Glutamatergic neuron (in vitro differentiated cells): ENCODE results near the gene SALL2. TPM values are rescaled to one million over a fixed set of nuclear protein-coding genes. Genes with fewer than 3 reads are reported as not detected.

Experiments
- DNase-seq: peaks from one replicate; pipeline ENCODE4 v3.0.0; 2022
- H3K27ac Mint-ChIP-seq: one replicate; pipeline ENCODE4 v1.8.0; 2020; ENCODE audit warnings: mild to moderate bottlenecking, mixed read lengths, inconsistent platforms; ENCODE audit not compliant: unreplicated experiment
- H3K27me3 Mint-ChIP-seq: one replicate; pipeline ENCODE4 v1.8.0; 2020; ENCODE audit warnings: mild to moderate bottlenecking, moderate library complexity, mixed read lengths, inconsistent platforms; ENCODE audit not compliant: unreplicated experiment
- H3K36me3 Mint-ChIP-seq: one replicate; pipeline ENCODE4 v1.8.0; 2020; ENCODE audit warnings: mild to moderate bottlenecking, mixed read lengths, inconsistent platforms; ENCODE audit not compliant: unreplicated experiment
- H3K4me1 Mint-ChIP-seq: one replicate; pipeline ENCODE4 v1.8.0; 2020; ENCODE audit warnings: mild to moderate bottlenecking, low read depth, mixed read lengths, inconsistent platforms; ENCODE audit not compliant: unreplicated experiment
- H3K4me3 Mint-ChIP-seq: one replicate; pipeline ENCODE4 v1.8.0; 2020; ENCODE audit warnings: mild to moderate bottlenecking, mixed read lengths, inconsistent platforms; ENCODE audit not compliant: unreplicated experiment
- H3K9me3 Mint-ChIP-seq: one replicate; pipeline ENCODE4 v1.8.0; 2020; ENCODE audit warnings: mild to moderate bottlenecking, moderate library complexity, mixed read lengths, inconsistent platforms; ENCODE audit not compliant: unreplicated experiment
- total RNA-seq: library from RNA; stranded (reverse); fragmentation: NEBNext Ultra II Directional; extraction: Animal tissue kit (Norgen Biotek cat#: 25700); gene quantifications from one replicate; pipeline ENCODE4 v1.2.1, GENCODE V29; 2021; ENCODE audit not compliant: unreplicated experiment
- TF ChIP-seq, protein P1 (sequence below): fragments of 200-600 bp; sonication (generic); IDR thresholded peaks from one replicate; pipeline ENCODE4 v1.5.0; 2021; ENCODE audit not compliant: partially characterized antibody, unreplicated experiment

SALL2 gene
- total RNA-seq, 1 donor from 2014 or later, result 62.9 TPM

DNA sequence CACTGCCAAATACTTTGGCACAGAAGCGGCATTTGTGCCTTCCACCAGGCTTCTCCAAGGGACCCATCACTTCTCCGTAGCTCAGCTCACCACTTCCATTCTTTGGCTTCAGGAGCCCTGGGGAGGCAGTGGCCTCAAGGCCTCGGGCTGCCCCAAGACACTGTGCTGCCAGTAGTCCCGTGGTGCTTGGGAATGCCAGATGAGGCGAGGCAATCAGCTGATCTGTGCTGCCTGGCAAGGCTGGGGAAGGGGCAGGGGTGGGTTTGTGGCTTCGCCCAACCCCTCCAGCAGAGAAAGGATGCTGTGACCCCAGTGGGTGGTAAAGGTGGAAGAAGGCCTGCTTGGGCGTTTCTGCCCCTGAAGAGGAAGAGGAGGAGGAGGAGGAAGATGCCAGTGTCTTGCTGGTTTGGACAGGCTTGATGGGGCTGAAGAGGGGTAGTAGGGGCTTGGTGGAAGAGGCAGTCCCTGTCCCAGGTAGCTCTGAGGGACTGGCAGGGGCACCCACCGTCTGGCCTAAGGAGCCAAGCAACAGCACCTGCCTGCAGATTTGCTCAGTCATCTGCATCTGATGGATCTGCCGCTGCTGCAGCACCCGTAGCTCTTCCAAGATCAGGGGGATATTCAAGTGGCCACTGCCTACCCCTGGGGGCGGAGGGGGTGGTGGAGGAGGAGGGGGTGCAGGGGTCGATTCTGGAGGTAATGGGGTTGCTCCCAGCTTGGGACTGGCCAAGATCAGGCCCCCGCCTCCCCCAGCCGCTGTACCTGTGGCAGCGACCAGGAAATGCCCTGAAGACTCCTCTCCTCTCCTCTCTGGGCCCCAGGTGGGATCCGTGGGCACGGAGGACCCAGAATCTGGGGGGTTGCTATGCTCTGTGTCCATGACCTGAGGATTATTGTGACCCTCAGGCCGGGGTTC is 1.3 kb downstream of the SALL2 start:
- H3K4me1 Mint-ChIP-seq, result peaks cover 8% of the 10 kb centered on the region

DNA sequence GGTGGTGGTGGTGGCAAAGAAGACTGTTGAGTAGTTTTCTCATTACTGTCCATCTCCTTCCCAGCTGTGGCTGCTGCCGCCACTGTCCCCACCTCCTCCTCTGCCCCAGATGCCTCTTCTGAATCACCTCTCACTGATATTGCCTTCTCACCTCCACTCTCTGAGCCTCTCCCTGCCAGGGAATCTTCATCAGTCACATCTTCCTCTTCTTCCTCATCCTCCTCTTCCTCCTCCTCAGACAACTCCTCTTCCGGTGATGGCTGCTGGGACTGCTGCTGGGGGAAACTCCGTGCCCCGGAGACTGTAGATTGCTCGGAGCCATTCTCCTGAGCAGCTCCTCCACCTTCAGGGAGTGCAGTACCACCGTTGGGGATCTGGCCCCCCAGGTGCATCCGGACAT is 2.9 kb downstream of the SALL2 start:
- H3K36me3 Mint-ChIP-seq, result peaks cover 22% of the 10 kb centered on the region
- peaks cover 8% of the 10 kb centered on the region for H3K4me1 Mint-ChIP-seq
- no peak overlapping the region for H3K27ac Mint-ChIP-seq
- H3K9me3 Mint-ChIP-seq, result peaks cover 13% of the 10 kb centered on the region
- peaks cover 15% of the 10 kb centered on the region for H3K27me3 Mint-ChIP-seq
- TF ChIP-seq, protein P1, sequence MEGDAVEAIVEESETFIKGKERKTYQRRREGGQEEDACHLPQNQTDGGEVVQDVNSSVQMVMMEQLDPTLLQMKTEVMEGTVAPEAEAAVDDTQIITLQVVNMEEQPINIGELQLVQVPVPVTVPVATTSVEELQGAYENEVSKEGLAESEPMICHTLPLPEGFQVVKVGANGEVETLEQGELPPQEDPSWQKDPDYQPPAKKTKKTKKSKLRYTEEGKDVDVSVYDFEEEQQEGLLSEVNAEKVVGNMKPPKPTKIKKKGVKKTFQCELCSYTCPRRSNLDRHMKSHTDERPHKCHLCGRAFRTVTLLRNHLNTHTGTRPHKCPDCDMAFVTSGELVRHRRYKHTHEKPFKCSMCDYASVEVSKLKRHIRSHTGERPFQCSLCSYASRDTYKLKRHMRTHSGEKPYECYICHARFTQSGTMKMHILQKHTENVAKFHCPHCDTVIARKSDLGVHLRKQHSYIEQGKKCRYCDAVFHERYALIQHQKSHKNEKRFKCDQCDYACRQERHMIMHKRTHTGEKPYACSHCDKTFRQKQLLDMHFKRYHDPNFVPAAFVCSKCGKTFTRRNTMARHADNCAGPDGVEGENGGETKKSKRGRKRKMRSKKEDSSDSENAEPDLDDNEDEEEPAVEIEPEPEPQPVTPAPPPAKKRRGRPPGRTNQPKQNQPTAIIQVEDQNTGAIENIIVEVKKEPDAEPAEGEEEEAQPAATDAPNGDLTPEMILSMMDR, result no peak
- H3K4me3 Mint-ChIP-seq, result no peak overlapping the region
- DNase-seq, result no peak

More for the DNA sequence above, 1.3 kb downstream of the SALL2 start:
- H3K4me3 Mint-ChIP-seq, result peak overlapping the region; percentile 93
- peaks cover 9% of the 10 kb centered on the region for H3K9me3 Mint-ChIP-seq
- DNase-seq, result no peak
- H3K27me3 Mint-ChIP-seq, result peaks cover 20% of the 10 kb centered on the region
- peaks cover 17% of the 10 kb centered on the region for H3K36me3 Mint-ChIP-seq
- TF ChIP-seq, protein P1, result no peak
- peak overlapping the region; percentile 97 for H3K27ac Mint-ChIP-seq

DNA sequence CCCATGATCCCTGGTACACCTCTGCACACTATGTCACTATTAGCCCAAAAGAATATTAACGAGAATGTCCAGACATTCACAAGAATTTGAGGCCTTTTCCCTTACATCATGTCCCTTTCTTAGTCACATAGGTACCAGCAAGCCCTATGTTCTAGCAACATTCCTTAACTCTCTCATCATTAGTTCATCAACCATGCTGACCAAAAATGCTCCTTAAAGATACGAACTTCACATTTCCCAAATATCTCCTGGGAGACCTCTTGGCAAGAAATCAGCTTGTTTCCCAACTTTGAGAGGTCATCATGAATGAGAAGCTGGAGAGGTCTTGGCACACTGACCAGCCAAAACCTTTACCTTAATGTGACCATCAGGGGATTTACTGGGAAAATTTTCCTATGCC is 4.6 kb downstream of the SALL2 start:
- no peak for DNase-seq
- H3K4me3 Mint-ChIP-seq, result no peak overlapping the region
- TF ChIP-seq, protein P1, result no peak
- H3K4me1 Mint-ChIP-seq, result peaks cover 2% of the 10 kb centered on the region
- peaks cover 22% of the 10 kb centered on the region for H3K36me3 Mint-ChIP-seq
- peaks cover 15% of the 10 kb centered on the region for H3K27me3 Mint-ChIP-seq
- no peak overlapping the region for H3K27ac Mint-ChIP-seq
- H3K9me3 Mint-ChIP-seq, result peaks cover 10% of the 10 kb centered on the region

DNA sequence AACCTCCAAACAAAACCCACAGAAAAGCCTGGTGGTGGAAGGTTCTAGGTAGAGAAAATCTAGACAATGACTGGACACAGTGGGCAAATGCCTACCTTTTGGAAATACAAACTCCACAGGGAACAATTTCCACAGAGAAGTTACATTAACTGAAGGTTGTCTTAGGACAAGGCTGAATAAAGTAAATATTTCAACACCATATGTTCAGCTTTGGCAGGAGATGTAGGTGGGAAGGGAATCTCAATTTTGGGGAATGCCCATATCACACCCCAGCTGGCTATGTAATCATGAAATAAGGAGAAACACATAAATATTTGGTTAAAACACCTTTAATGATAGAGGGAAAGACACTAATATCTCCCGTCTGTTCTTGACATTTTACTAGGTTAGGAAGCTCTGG is 5.4 kb downstream of the SALL2 start:
- H3K4me3 Mint-ChIP-seq, result peak overlapping the region; percentile 56
- peaks cover 10% of the 10 kb centered on the region for H3K9me3 Mint-ChIP-seq
- DNase-seq, result no peak
- H3K4me1 Mint-ChIP-seq, result peaks cover 2% of the 10 kb centered on the region
- H3K27me3 Mint-ChIP-seq, result peaks cover 15% of the 10 kb centered on the region
- peaks cover 22% of the 10 kb centered on the region for H3K36me3 Mint-ChIP-seq
- TF ChIP-seq, protein P1, result no peak
- peak overlapping the region; percentile 28 for H3K27ac Mint-ChIP-seq

DNA sequence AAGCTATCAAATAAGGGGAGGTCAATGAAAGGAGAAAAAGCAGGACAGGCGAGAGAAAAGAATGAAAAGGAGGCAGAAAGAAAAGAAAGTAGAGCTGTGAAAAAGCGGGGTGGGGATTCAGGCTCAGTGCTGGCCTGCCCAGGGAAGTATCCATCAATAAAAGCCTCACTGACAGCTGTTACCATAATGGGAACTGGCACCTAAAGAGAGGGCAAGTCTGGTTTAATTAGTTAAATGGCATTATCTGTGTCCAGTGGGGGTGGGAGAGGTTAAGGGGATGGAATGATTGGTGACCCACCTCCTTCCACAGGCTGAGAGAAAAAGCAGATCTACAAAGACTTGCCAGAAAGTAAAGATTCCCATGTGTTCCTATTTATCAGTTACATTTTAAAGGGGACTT is 7.4 kb downstream of the SALL2 start:
- no peak for DNase-seq
- H3K4me3 Mint-ChIP-seq, result peak overlapping the region; percentile 34
- H3K4me1 Mint-ChIP-seq, result peaks cover 2% of the 10 kb centered on the region
- H3K27me3 Mint-ChIP-seq, result peaks cover 8% of the 10 kb centered on the region
- H3K36me3 Mint-ChIP-seq, result peaks cover 22% of the 10 kb centered on the region
- H3K9me3 Mint-ChIP-seq, result peaks cover 10% of the 10 kb centered on the region
- TF ChIP-seq, protein P1, result no peak
- no peak overlapping the region for H3K27ac Mint-ChIP-seq
